Pancreas (tissue), 10 donors: Measurements from ENCODE around the gene ATRNL1. TPM values are rescaled to one million over a fixed set of nuclear protein-coding genes. Genes with fewer than 3 reads are reported as not detected.

Source experiments
- ATAC-seq, 4 donors: fragments of 200-7000 bp; cut with Tn5 transposase; one replicate each; pipeline versions ENCODE4 v1.8.0 to v1.9.1; 2020; ENCODE audit warnings: mild to moderate bottlenecking in 4 of 4, moderate library complexity in 4 of 4
- DNase-seq, 6 donors: peaks; one replicate each; pipeline ENCODE4 v3.0.0-alpha.2; 2020
- FAIRE-seq: peaks from 2 replicates; lab custom pipeline; 2012; peaks lifted over from hg19 to GRCh38; lab: Jason Lieb, UNC
- H3K27ac ChIP-seq, 4 donors: fragments of 200-600 bp; sonication (generic); 1 replicate in 3 of 4; 2 replicates in 1 of 4; pipeline versions ENCODE4 v1.5.0 to v1.8.0; 2020
- H3K27me3 ChIP-seq, 4 donors: fragments of 200-600 bp; one replicate each; pipeline ENCODE4 v1.8.0; 2021
- H3K36me3 ChIP-seq, 3 donors: fragments of 200-600 bp; sonication (generic) in 1 of 3; one replicate each; pipeline versions ENCODE4 v1.5.0 to v1.8.0; 2020 to 2021
- H3K4me1 ChIP-seq, 3 donors: fragments of 200-600 bp; one replicate each; pipeline ENCODE4 v1.8.0; 2021
- H3K4me3 ChIP-seq, 4 donors: fragments of 200-600 bp; sonication (generic) in 2 of 4; one replicate each; pipeline versions ENCODE4 v1.5.0 to v1.8.0; 2020 to 2021
- H3K9me3 ChIP-seq, 4 donors: fragments of 200-600 bp; one replicate each; pipeline ENCODE4 v1.8.0; 2021
- CTCF ChIP-seq, 4 donors: fragments of 200-600 bp; sonication (generic) in 3 of 4; IDR thresholded peaks; one replicate each; pipeline versions ENCODE4 v1.5.0 to v1.8.0; 2021; ENCODE audit warnings: antibody characterized with exemption in 4 of 4
- WGBS, 2 donors: extraction: QIAGEN DNeasy Blood & Tissue Kit; methylation state at CpG; one replicate each; pipeline ENCODE4 v1.1.7; 2013; 5-methylcytosine and 5-hydroxymethylcytosine counted together
- intact Hi-C, 3 donors: fragments of 100-400 bp; cut with DNase I; formaldehyde crosslinking; loops; one replicate each; pipeline versions ENCODE4 v1.11.1 to v1.14.2; 2022
- polyA plus RNA-seq, 2 donors: library from polyadenylated mRNA; stranded (reverse); fragments of 200-250 nt; gene quantifications; one replicate each; pipeline ENCODE4 v1.2.3, GENCODE V29; 2013
- total RNA-seq, 6 donors: library from RNA; stranded (reverse); fragmentation: NEBNext Ultra II Directional in 4 of 6; extraction: Animal tissue kit (Norgen Biotek cat#: 25700) in 4 of 6; gene quantifications; one replicate each; pipeline versions ENCODE4 v1.2.1 to v1.2.4, GENCODE V29; 2021 to 2023
- donor health status: healthy with polysubstance abuse.
- donor health status: DM: no; HTN: no; CAD: no; lungs with moderate emphysema.
- donor health status: DM: no; HTN: no; CAD: no.
- donor health status: control.
- donor health status: control.
- donor health status: Bipolar disorder and iron deficiency.
- donor health status: DM: yes; HTN: yes; CAD: no.
- donor health status: DM: no; HTN: no; CAD: no.
- donor health status: DM: no; HTN: no; CAD: no.
- donor health status: DM: yes; HTN: yes; CAD: no.

ATRNL1 gene
- total and polyA plus RNA-seq, 8 donors: 0.91 to 5.7 (median 3.9) TPM

GRCh38 chr10:115046686-115047236 is 46.4 kb upstream of the ATRNL1 start:
- Histone ChIP-seq H3K27ac (no peak overlapping the region), H3K4me1 (no peaks in the 10 kb centered on the region), H3K9me3 (no peaks in the 10 kb centered on the region), H3K36me3 (no peaks in the 10 kb centered on the region), H3K4me3 (no peak overlapping the region), H3K27me3 (no peaks in the 10 kb centered on the region)
- 68 to 74% methylated on average over 1 of the region's 1 CpG for WGBS, 2 donors
- intact Hi-C loops: no loop called here
- ATAC-seq (no peak), DNase-seq (no peak), FAIRE-seq (no peak)
- TF ChIP-seq CTCF (IDR thresholded peaks at IDR 0.05): no peak

GRCh38 chr10:115047705-115048104 is 45.5 kb upstream of the ATRNL1 start:
- H3K27ac ChIP-seq: no peak overlapping the region
- DNase-seq (no peak), FAIRE-seq (no peak)

GRCh38 chr10:115049318-115049717 is 43.8 kb upstream of the ATRNL1 start:
- Histone ChIP-seq H3K4me1 (no peaks in the 10 kb centered on the region), H3K9me3 (no peaks in the 10 kb centered on the region), H3K36me3 (no peaks in the 10 kb centered on the region), H3K27ac (no peak overlapping the region), H3K4me3 (no peak overlapping the region), H3K27me3 (no peaks in the 10 kb centered on the region)
- intact Hi-C loops: no loop called here
- no peak for FAIRE-seq
- ATAC-seq: no peak
- no peak for TF ChIP-seq CTCF (IDR thresholded peaks at IDR 0.05)
- 69 to 74% methylated on average over 6 of the region's 6 CpGs for WGBS, 2 donors
- no peak for DNase-seq

More at GRCh38 chr10:115047705-115048104, 45.5 kb upstream of the ATRNL1 start:
- no peak for TF ChIP-seq CTCF (IDR thresholded peaks at IDR 0.05)
- Histone ChIP-seq H3K9me3 (no peaks in the 10 kb centered on the region), H3K27me3 (no peaks in the 10 kb centered on the region), H3K36me3 (no peaks in the 10 kb centered on the region), H3K4me3 (no peak overlapping the region), H3K4me1 (no peaks in the 10 kb centered on the region)
- intact Hi-C loops: no loop called here
- ATAC-seq: peak in 3 of 4 donors; percentile 43 to 54 (median 49)

GRCh38 chr10:115049960-115050359 is 43.2 kb upstream of the ATRNL1 start:
- FAIRE-seq (no peak), DNase-seq (no peak)
- WGBS, 2 donors: 42 to 44% methylated on average over 3 of the region's 3 CpGs

More at GRCh38 chr10:115049960-115050359, 43.2 kb upstream of the ATRNL1 start:
- H3K36me3 ChIP-seq: no peaks in the 10 kb centered on the region
- ATAC-seq: peak in 2 of 4 donors; percentile 38 to 47
- no peaks in the 10 kb centered on the region for H3K9me3 ChIP-seq
- no peaks in the 10 kb centered on the region for H3K27me3 ChIP-seq
- TF ChIP-seq CTCF (IDR thresholded peaks at IDR 0.05): no peak
- no peak overlapping the region for H3K27ac ChIP-seq
- intact Hi-C loops: no loop called here
- no peaks in the 10 kb centered on the region for H3K4me1 ChIP-seq
- H3K4me3 ChIP-seq: no peak overlapping the region
